ENCODE results near the gene MEIS2. TPM values are rescaled to one million over a fixed set of nuclear protein-coding genes. Genes with fewer than 3 reads are reported as not detected.

MEIS2 gene
- 12.3 and 13.1 TPM in 2 replicates for polyA plus RNA-seq (2013)

GRCh38 chr15:37100109-37100965 is at the start of gene MEIS2:
Gene MEIS2 (minus strand): TSS chr15:37100549. CDS start chr15:37099466, 1,083 bp downstream.
- Histone ChIP-seq H3K79me2 (ENCODE audit: control insufficient read depth, insufficient read depth, low read length, poor library complexity) (peaks cover 18% of the 10 kb centered on the region), H3K9me3 (ENCODE audit: insufficient read depth, low read depth, low read length) (no peaks in the 10 kb centered on the region), H3K4ac (ENCODE audit: low read depth, low read length) (peak within 1 kb of the TSS; percentile 65), H2AFZ (ENCODE audit: insufficient read depth, low read length, poor library complexity) (peak within 1 kb of the TSS; percentile 79), H3K79me1 (ENCODE audit: low read length) (peaks cover 38% of the 10 kb centered on the region), H3K4me1 (ENCODE audit: control insufficient read depth in 1 of 2, insufficient read depth in 2 of 2, low read length in 2 of 2) (peaks cover 15 to 23% of the 10 kb centered on the region in 2 experiments), H3K14ac (ENCODE audit: low read length) (peak within 1 kb of the TSS; percentile 93), H4K8ac (ENCODE audit: low read depth, low read length) (peak within 1 kb of the TSS; percentile 87), H3K27ac (ENCODE audit: low read depth, low read length) (peak within 1 kb of the TSS; percentile 92), H3K36me3 (ENCODE audit: control insufficient read depth in 1 of 2, insufficient read depth in 2 of 2, low read length in 2 of 2) (no peaks in the 10 kb centered on the region), H3K27me3 (ENCODE audit: insufficient read depth, low read length) (peaks cover 21% of the 10 kb centered on the region), H3K4me2 (ENCODE audit: low read length) (peak within 1 kb of the TSS; percentile 98), H2BK12ac (ENCODE audit: low read length) (peak within 1 kb of the TSS; percentile 89), H3K9ac (ENCODE audit: low read length) (peak within 1 kb of the TSS; percentile 84), H4K12ac (ENCODE audit: low read depth, low read length) (peak within 1 kb of the TSS; percentile 90), H3K18ac (ENCODE audit: low read length) (peak within 1 kb of the TSS; percentile 93), H2BK5ac (ENCODE audit: low read depth, low read length, poor library complexity) (peak within 1 kb of the TSS; percentile 84), H3K4me3 (ENCODE audit: low read depth, low read length) (peak within 1 kb of the TSS; percentile 82), H2BK120ac (ENCODE audit: insufficient read depth, low read length, poor library complexity) (peak within 1 kb of the TSS; percentile 91), H2AK5ac (ENCODE audit: low read length) (no peak within 1 kb of the TSS), H3K23ac (ENCODE audit: low read length) (no peak within 1 kb of the TSS), H4K91ac (ENCODE audit: low read depth, low read length) (peak within 1 kb of the TSS; percentile 90)
- peak; percentile 87 to 91 for DNase-seq
- WGBS (ENCODE audit: extremely low coverage, insufficient coverage, insufficient read length), result no CpG with 5 or more reads among the region's 67 CpGs

GRCh38 chr15:37149146-37149545 is 48.8 kb upstream of the MEIS2 start:
- Histone ChIP-seq H3K4me1 (ENCODE audit: control insufficient read depth in 1 of 2, insufficient read depth in 2 of 2, low read length in 2 of 2) (no peaks in the 10 kb centered on the region), H4K12ac (ENCODE audit: low read depth, low read length) (no peak overlapping the region), H2AK5ac (ENCODE audit: low read length) (no peak overlapping the region), H3K23ac (ENCODE audit: low read length) (peak overlapping the region; percentile 21), H3K9me3 (ENCODE audit: insufficient read depth, low read depth, low read length) (no peaks in the 10 kb centered on the region), H2AFZ (ENCODE audit: insufficient read depth, low read length, poor library complexity) (no peak overlapping the region), H3K27me3 (ENCODE audit: insufficient read depth, low read length) (no peaks in the 10 kb centered on the region), H3K14ac (ENCODE audit: low read length) (no peak overlapping the region), H3K4me2 (ENCODE audit: low read length) (no peak overlapping the region), H4K91ac (ENCODE audit: low read depth, low read length) (no peak overlapping the region), H3K79me1 (ENCODE audit: low read length) (no peaks in the 10 kb centered on the region), H3K18ac (ENCODE audit: low read length) (no peak overlapping the region), H3K36me3 (ENCODE audit: control insufficient read depth in 1 of 2, insufficient read depth in 2 of 2, low read length in 2 of 2) (no peaks in the 10 kb centered on the region), H3K27ac (ENCODE audit: low read depth, low read length) (no peak overlapping the region), H2BK120ac (ENCODE audit: insufficient read depth, low read length, poor library complexity) (no peak overlapping the region), H3K4ac (ENCODE audit: low read depth, low read length) (no peak overlapping the region), H4K8ac (ENCODE audit: low read depth, low read length) (no peak overlapping the region), H3K4me3 (ENCODE audit: low read depth, low read length) (no peak overlapping the region), H3K9ac (ENCODE audit: low read length) (no peak overlapping the region), H2BK12ac (ENCODE audit: low read length) (no peak overlapping the region), H3K79me2 (ENCODE audit: control insufficient read depth, insufficient read depth, low read length, poor library complexity) (no peaks in the 10 kb centered on the region), H2BK5ac (ENCODE audit: low read depth, low read length, poor library complexity) (no peak overlapping the region)
- no peak for DNase-seq

GRCh38 chr15:37148714-37149113 is 48.4 kb upstream of the MEIS2 start:
- Histone ChIP-seq H3K14ac (ENCODE audit: low read length) (no peak overlapping the region), H2AFZ (ENCODE audit: insufficient read depth, low read length, poor library complexity) (no peak overlapping the region), H3K4me2 (ENCODE audit: low read length) (no peak overlapping the region), H3K79me2 (ENCODE audit: control insufficient read depth, insufficient read depth, low read length, poor library complexity) (no peaks in the 10 kb centered on the region), H2AK5ac (ENCODE audit: low read length) (no peak overlapping the region), H2BK5ac (ENCODE audit: low read depth, low read length, poor library complexity) (no peak overlapping the region), H3K18ac (ENCODE audit: low read length) (no peak overlapping the region), H2BK120ac (ENCODE audit: insufficient read depth, low read length, poor library complexity) (no peak overlapping the region), H3K27ac (ENCODE audit: low read depth, low read length) (no peak overlapping the region), H3K4ac (ENCODE audit: low read depth, low read length) (no peak overlapping the region), H3K36me3 (ENCODE audit: control insufficient read depth in 1 of 2, insufficient read depth in 2 of 2, low read length in 2 of 2) (no peaks in the 10 kb centered on the region), H3K4me3 (ENCODE audit: low read depth, low read length) (no peak overlapping the region), H3K9ac (ENCODE audit: low read length) (no peak overlapping the region), H3K79me1 (ENCODE audit: low read length) (no peaks in the 10 kb centered on the region), H3K9me3 (ENCODE audit: insufficient read depth, low read depth, low read length) (no peaks in the 10 kb centered on the region), H3K4me1 (ENCODE audit: control insufficient read depth in 1 of 2, insufficient read depth in 2 of 2, low read length in 2 of 2) (no peaks in the 10 kb centered on the region), H3K27me3 (ENCODE audit: insufficient read depth, low read length) (no peaks in the 10 kb centered on the region), H4K91ac (ENCODE audit: low read depth, low read length) (no peak overlapping the region), H3K23ac (ENCODE audit: low read length) (no peak overlapping the region), H2BK12ac (ENCODE audit: low read length) (no peak overlapping the region), H4K12ac (ENCODE audit: low read depth, low read length) (no peak overlapping the region), H4K8ac (ENCODE audit: low read depth, low read length) (no peak overlapping the region)
- DNase-seq, result no peak
- WGBS (ENCODE audit: extremely low coverage, insufficient coverage, insufficient read length), result no CpG with 5 or more reads among the region's 3 CpGs

DNA sequence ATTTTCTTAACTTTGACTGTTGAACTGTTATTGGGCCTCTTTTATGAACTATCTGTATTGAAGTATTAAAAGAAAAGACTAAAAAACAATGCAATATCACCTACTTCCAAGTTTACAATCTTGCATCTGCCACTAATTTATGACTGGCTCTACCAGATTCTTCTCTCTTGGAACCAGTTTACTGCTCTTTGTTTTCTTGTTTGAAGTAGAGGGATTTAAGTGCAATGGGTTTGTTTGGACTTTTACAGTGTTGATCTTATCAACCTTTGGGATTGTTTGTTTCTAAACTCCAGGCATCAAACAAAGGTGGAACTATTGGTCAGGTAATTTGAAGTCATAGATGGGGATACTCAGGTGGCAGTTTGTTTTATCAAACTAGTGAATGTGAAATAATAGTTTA is 43.0 kb upstream of the MEIS2 start:
- no peak overlapping the region for H2AK5ac ChIP-seq (ENCODE audit: low read length)
- no peaks in the 10 kb centered on the region for H3K9me3 ChIP-seq (ENCODE audit: insufficient read depth, low read depth, low read length)
- no peak overlapping the region for H4K8ac ChIP-seq (ENCODE audit: low read depth, low read length)
- H3K79me1 ChIP-seq (ENCODE audit: low read length), result no peaks in the 10 kb centered on the region
- H3K23ac ChIP-seq (ENCODE audit: low read length), result no peak overlapping the region
- no peak overlapping the region for H3K9ac ChIP-seq (ENCODE audit: low read length)
- H2BK120ac ChIP-seq (ENCODE audit: insufficient read depth, low read length, poor library complexity), result no peak overlapping the region
- H3K4me1 ChIP-seq (ENCODE audit: control insufficient read depth in 1 of 2, insufficient read depth in 2 of 2, low read length in 2 of 2), result no peaks in the 10 kb centered on the region
- H2AFZ ChIP-seq (ENCODE audit: insufficient read depth, low read length, poor library complexity), result no peak overlapping the region
- no peak overlapping the region for H3K4me3 ChIP-seq (ENCODE audit: low read depth, low read length)
- no peak overlapping the region for H4K12ac ChIP-seq (ENCODE audit: low read depth, low read length)
- H3K36me3 ChIP-seq (ENCODE audit: control insufficient read depth in 1 of 2, insufficient read depth in 2 of 2, low read length in 2 of 2), result no peaks in the 10 kb centered on the region
- H3K4me2 ChIP-seq (ENCODE audit: low read length), result no peak overlapping the region
- no peak overlapping the region for H2BK5ac ChIP-seq (ENCODE audit: low read depth, low read length, poor library complexity)
- H4K91ac ChIP-seq (ENCODE audit: low read depth, low read length), result no peak overlapping the region
- H3K4ac ChIP-seq (ENCODE audit: low read depth, low read length), result no peak overlapping the region
- no peaks in the 10 kb centered on the region for H3K79me2 ChIP-seq (ENCODE audit: control insufficient read depth, insufficient read depth, low read length, poor library complexity)
- DNase-seq, result peak in 1 of 2 donors; percentile 41
- no peak overlapping the region for H2BK12ac ChIP-seq (ENCODE audit: low read length)
- no peaks in the 10 kb centered on the region for H3K27me3 ChIP-seq (ENCODE audit: insufficient read depth, low read length)
- H3K18ac ChIP-seq (ENCODE audit: low read length), result no peak overlapping the region
- H3K14ac ChIP-seq (ENCODE audit: low read length), result no peak overlapping the region
- H3K27ac ChIP-seq (ENCODE audit: low read depth, low read length), result no peak overlapping the region
